Kasumi-1 (cell line): Measurements from ENCODE around the gene LRRC4.

ENCODE experiments used
- DNase-seq, 2 experiments: peaks; one replicate each; lab custom pipeline; 2025; lab: John Stamatoyannopoulos, UW

LRRC4 gene

GRCh38 chr7:127979113-127979727, 52.0 kb downstream of the LRRC4 start:
- no peak for DNase-seq

- no peak for DNase-seq
Measured at GRCh38 chr7:127978421-127978820, 52.8 kb downstream of the LRRC4 start.
